NCI-H774 (cell line): ENCODE data around the gene PROKR1.
"Not testable (repeated sequence)": the region's sequence is repeated elsewhere in the genome, so short reads cannot be mapped to it uniquely, and the experiment has no call there.

Experiments
- DNase-seq: peaks from one replicate; lab custom pipeline; 2025; lab: John Stamatoyannopoulos, UW

PROKR1 gene

GRCh38 chr2:68643011-68643873, at the start of gene PROKR1:
TSS of gene PROKR1 (plus strand) at chr2:68643579. CDS start at chr2:68645822, 2,243 bp downstream.
- peak; percentile 3 for DNase-seq

DNA sequence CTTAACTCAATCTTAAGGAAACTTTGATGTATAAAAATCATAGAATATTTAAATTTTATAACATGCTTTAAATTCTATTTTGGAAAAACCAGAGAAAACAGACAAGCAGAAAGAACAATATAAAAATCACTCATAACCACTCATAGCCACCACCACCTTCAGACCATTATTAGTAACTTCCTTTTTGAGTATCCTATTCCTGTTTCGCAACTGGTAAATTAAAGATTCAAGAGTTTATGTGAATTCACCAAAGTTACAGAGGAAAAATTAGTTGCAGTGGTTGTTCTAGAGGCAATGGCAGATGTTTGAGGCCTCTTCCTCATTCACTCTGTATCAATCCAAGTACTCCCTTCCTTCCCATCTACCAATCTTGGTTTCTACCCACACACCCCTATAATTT, 49.3 kb upstream of the PROKR1 start:
- no peak for DNase-seq

DNA sequence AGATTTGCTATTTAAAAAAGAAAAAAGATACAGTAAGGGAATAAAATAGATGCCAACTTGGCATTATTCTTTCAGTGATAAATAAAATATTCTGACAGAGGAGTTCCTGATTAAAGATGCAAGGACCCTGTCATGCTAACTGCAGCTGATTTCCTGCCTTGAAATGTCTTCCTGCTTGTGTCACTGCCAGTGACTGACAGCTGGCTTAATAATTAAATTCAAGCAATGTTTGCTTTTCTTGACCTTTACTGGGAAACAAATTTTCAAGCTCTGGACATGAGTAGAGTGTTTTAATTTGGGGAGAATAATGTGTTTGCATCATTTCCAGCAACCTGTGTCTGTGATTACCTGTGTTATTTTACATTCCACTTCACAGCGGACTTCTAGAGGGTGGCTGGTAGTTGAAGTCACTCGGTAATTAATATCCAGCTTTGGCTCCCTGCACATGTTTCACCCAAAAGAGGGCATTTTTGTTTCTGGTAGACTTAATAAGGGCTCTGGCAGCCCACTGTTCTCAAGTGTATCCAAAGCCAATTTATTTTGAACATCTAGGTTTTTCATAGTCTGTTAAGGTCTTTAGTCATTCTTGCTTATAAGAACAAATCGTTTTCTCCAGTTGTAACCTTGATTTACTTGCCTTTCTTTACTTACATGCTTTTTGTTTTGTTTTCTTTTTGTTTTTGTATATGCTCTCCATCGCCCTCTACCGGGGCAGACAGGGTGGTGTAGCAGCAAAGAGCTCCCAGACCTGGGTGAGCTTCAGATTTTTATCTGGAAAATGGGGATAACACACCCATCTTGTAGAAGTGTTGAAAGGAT, 48.5 kb upstream of the PROKR1 start:
- DNase-seq: peak; percentile 35

- DNase-seq: not testable (repeated sequence)
These were observed 47.9 kb upstream of the PROKR1 start for GRCh38 chr2:68595493-68595785.

DNA sequence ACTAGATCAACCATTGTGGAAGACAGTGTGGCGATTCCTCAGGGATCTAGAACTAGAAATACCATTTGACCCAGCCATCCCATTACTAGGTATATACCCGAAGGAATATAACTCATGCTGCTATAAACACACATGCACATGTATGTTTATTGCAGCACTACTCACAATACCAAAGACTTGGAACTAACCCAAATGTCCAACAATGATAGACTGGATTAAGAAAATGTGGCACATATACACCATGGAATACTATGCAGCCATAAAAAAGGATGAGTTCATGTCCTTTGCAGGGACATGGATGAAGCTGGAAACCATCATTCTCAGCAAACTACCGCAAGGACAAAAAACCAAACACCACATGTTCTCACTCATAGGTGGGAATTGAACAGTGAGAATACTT, 42.9 kb upstream of the PROKR1 start:
- DNase-seq: not testable (repeated sequence)

- DNase-seq: no peak
These were observed 40.3 kb upstream of the PROKR1 start for GRCh38 chr2:68603059-68603458.

- no peak for DNase-seq
These were observed 39.3 kb upstream of the PROKR1 start for GRCh38 chr2:68604077-68604476.

GRCh38 chr2:68605939-68606338, 37.4 kb upstream of the PROKR1 start:
- DNase-seq: no peak

DNA sequence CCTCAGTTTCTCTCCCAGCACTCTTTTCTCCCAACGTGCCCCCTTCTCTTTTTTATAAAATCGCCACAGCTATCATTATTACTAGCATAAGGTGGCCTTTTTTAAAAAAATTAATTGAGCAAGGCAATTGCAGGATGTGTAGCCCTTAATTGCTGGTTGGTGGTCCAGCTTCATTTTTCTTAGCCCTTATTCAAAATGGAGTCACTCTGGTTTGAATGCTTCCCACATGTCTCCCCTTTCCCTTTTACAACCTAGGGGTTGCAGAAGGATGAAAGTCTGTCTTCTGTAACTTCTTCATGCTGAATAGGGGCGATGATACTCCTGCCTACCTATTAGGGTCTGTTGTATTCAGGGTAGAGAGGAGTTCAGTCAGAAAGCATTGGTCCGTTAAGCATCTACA, 36.6 kb upstream of the PROKR1 start:
- no peak for DNase-seq

- DNase-seq: no peak
These were observed 35.5 kb upstream of the PROKR1 start for GRCh38 chr2:68607837-68608236.

DNA sequence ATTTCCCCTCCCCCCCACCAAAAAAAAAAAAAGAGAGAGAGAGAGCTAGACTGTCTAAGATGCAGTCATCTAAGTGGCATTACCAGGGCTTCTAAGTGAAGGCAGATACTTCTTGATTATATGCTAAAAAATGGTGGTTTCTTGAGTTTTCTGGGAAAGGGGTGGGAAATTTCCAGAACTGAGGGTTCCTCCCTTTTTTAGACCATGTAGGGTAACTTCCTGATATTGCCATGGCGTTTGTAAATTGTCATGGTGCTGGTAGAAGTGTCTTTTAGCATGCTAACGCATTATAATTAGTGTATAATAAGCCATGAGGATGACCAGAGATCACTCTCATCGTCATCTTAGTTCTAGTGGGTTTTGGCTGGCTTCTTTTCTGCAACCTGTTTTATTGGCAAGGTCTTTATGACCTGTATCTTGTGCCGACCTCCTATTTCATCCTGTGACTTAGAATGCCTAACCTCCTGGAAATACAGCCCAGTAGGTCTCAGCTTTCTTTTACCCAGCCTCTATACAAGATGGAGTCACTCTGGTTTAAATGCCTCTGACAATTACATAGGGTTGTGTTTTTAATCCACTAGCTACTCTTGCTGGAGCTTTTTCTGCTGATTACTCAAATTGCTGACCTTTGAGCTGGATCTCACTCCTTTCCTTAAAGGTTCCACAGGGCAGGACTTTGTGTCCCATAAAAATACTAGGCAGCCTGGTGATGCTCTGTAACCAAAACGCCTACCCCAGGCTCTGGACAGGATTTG, 30.4 kb upstream of the PROKR1 start:
- no peak for DNase-seq

DNA sequence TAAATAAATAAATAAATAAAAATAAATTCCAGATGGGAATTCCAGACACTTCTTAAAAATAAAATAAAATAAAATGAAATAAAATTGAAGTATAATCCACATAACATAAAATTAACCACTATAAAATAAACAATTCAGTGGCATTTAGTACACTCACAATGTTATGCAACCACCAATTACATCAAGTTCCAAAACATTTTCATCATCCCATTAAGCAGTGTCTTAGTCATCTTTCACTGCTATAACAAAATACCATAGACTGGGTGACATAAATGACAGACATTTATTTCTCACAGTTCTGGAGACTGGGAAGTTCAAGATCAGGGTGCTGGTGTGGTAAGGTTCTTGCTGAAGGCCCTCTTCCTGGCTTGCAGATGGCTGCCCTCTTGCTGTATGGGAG, 22.6 kb upstream of the PROKR1 start:
- DNase-seq: no peak

DNA sequence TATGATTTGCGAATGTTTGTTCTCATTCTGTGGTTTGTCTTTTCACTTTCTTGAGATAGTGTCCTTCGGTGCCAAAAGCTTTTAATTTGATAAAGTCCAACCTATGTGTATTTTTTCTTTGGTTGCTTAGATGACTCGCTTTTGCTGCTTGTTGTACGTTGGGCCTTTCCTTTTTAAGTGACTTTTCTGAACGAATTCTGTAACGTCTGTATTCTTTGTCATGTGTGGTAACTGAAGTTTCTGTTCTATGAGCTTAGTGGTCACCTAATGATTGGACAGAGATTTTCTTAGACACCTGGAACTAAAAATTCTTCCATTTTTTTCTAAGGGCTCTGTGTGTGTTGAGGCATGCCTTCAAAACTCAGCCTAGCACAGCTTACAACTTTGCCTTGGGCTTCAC, 19.6 kb upstream of the PROKR1 start:
- no peak for DNase-seq

- DNase-seq: no peak
These were observed 15.8 kb upstream of the PROKR1 start for GRCh38 chr2:68627615-68628014.

DNA sequence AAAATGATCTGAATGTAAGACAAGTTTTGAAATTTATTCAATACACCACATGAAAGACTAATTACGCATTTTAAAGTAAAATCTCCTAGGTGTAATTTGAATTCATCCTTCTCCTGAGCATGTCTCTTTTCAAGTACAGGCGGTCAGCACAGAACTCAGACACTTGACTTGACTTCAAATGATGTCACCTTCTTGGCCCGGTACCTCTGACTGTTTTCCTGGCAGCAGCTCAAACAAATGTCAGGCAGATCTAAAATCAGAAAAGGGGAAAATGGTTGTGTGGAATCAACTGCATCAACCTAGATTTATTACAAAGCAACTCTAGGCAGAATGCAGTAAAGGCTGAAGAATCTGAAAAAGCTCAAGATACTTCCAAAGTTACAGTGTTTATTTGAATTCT, 11.4 kb upstream of the PROKR1 start:
- no peak for DNase-seq

DNA sequence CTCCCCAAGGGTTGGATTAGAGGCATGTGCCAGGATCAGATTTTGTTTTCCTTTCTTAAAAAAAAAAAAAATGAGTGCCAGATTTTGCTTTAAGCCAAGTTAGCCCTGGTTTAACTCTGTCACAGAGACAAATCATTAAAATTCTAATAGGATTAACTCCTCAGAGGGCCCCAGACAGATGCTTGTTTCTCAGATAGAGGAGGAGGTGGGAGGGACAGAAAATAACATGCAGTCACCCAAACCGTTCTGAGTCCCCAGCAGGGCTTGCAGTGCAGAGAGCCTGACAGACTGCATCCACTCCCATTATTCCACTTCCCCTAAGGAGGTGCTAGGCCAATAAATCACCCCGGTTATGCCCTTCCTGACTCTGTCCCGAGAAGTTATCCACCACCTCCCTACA, 6.3 kb upstream of the PROKR1 start:
- DNase-seq: no peak

GRCh38 chr2:68643874-68644485, 601 bp downstream of the PROKR1 start:
- no peak for DNase-seq

DNA sequence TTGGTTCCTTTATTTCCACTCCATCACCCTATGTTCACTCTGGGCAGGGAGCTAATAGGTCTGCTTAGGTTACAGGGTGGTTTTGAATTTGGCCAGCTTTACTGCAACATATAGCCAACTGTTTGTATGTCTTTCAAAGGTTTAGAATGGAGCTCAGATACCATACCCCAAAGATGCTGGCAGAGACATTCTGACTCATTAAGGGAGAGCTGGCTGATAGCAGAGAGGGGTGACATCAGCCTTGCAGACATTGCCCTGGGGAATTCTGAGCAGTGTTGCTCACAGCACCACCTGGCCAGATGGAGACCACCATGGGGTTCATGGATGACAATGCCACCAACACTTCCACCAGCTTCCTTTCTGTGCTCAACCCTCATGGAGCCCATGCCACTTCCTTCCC, 2.1 kb downstream of the PROKR1 start:
- no peak for DNase-seq

- DNase-seq: no peak
These were observed 2.9 kb downstream of the PROKR1 start for GRCh38 chr2:68646303-68646702.

GRCh38 chr2:68650645-68651044, 7.3 kb downstream of the PROKR1 start:
- DNase-seq: no peak

DNA sequence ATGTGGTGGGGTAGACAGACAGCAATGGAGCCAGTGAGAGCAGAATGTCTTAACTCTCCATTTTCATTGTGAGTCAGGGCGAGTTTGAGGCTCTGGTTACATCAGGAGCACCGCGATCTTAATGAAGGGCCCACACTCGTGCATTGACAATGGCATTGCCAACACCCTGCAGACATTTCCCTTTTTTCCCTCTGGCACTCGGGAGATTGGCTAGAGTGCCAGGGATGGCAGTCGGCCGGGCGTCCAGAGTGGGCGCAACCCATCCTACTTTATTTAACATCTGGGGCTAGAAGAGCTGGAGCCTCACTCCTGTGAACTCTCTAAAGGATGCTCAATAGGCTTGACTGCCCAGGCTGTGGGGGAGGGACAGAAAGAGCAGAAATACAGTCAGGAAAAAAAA, 9.7 kb downstream of the PROKR1 start:
- no peak for DNase-seq

DNA sequence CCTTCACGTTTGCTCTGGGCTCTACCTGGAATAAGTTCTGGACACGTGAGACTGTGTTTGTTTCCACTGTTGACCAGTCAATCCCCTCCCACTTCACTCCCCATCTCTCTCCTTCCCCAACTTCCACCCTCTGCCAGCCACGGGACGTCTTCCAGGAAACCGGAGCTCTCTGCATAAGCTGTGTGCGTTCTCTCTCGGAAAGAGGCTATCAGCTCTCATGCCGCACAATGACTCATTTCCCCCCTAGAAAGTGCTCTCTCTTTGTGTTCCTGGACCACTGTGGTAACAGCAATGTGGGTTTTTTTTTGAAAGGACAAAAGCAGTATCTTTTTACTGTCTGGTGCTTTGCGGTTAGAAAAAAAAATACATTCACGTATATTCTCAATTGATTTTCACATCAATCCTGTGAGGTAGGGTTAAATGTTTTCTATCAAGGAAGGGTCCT, 10.2 kb downstream of the PROKR1 start:
- DNase-seq: no peak
